ENCODE data around the gene NOPCHAP1.

GRCh38 chr12:104994336-104994735 lies 8.2 kb downstream of the NOPCHAP1 start:
- TF ChIP-seq CTCF (conservative IDR thresholded peaks at IDR 0.05; ENCODE audit: low read length) (no peak), EZH2phosphoT487 (IDR thresholded peaks at IDR 0.05; ENCODE audit: borderline replicate concordance, low read depth, low read length) (no peak)

Data from OCI-LY7 (cell line).